Glutamatergic neuron (in vitro differentiated cells): Measurements from ENCODE around the gene VPS36. TPM values are rescaled to one million over a fixed set of nuclear protein-coding genes. Genes with fewer than 3 reads are reported as not detected.

Source experiments
- DNase-seq: peaks from one replicate; pipeline ENCODE4 v3.0.0; 2022
- H3K27ac Mint-ChIP-seq: one replicate; pipeline ENCODE4 v1.8.0; 2020; ENCODE audit warnings: mild to moderate bottlenecking, mixed read lengths, inconsistent platforms; ENCODE audit not compliant: unreplicated experiment
- H3K27me3 Mint-ChIP-seq: one replicate; pipeline ENCODE4 v1.8.0; 2020; ENCODE audit warnings: mild to moderate bottlenecking, moderate library complexity, mixed read lengths, inconsistent platforms; ENCODE audit not compliant: unreplicated experiment
- H3K36me3 Mint-ChIP-seq: one replicate; pipeline ENCODE4 v1.8.0; 2020; ENCODE audit warnings: mild to moderate bottlenecking, mixed read lengths, inconsistent platforms; ENCODE audit not compliant: unreplicated experiment
- H3K4me1 Mint-ChIP-seq: one replicate; pipeline ENCODE4 v1.8.0; 2020; ENCODE audit warnings: mild to moderate bottlenecking, low read depth, mixed read lengths, inconsistent platforms; ENCODE audit not compliant: unreplicated experiment
- H3K4me3 Mint-ChIP-seq: one replicate; pipeline ENCODE4 v1.8.0; 2020; ENCODE audit warnings: mild to moderate bottlenecking, mixed read lengths, inconsistent platforms; ENCODE audit not compliant: unreplicated experiment
- H3K9me3 Mint-ChIP-seq: one replicate; pipeline ENCODE4 v1.8.0; 2020; ENCODE audit warnings: mild to moderate bottlenecking, moderate library complexity, mixed read lengths, inconsistent platforms; ENCODE audit not compliant: unreplicated experiment
- total RNA-seq: library from RNA; stranded (reverse); fragmentation: NEBNext Ultra II Directional; extraction: Animal tissue kit (Norgen Biotek cat#: 25700); gene quantifications from one replicate; pipeline ENCODE4 v1.2.1, GENCODE V29; 2021; ENCODE audit not compliant: unreplicated experiment
- TF ChIP-seq, protein P1 (sequence below): fragments of 200-600 bp; sonication (generic); IDR thresholded peaks from one replicate; pipeline ENCODE4 v1.5.0; 2021; ENCODE audit not compliant: partially characterized antibody, unreplicated experiment

VPS36 gene
- total RNA-seq, 1 donor from 2014 or later, result 29.2 TPM

DNA sequence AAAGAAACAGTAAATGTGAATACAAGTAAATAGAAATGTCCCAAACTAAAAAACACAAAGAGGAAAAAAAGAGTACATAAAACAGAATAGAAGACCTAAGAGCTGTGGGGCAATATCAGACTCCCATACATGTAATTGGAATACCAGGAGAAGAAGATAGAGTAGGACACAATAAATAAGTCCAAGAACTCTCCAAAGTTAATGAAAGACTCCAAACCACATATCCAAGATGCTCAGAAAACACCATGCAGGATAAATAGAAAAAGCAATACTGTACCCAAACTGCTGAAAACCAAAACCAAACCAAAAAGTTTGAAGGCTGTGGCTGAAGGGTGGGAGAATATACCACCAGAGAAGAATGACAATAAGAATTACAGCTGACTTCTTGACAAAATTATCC lies 62.7 kb downstream of the VPS36 start:
- no peak overlapping the region for H3K27ac Mint-ChIP-seq
- H3K9me3 Mint-ChIP-seq, result no peaks in the 10 kb centered on the region
- no peak for DNase-seq
- TF ChIP-seq, protein P1, sequence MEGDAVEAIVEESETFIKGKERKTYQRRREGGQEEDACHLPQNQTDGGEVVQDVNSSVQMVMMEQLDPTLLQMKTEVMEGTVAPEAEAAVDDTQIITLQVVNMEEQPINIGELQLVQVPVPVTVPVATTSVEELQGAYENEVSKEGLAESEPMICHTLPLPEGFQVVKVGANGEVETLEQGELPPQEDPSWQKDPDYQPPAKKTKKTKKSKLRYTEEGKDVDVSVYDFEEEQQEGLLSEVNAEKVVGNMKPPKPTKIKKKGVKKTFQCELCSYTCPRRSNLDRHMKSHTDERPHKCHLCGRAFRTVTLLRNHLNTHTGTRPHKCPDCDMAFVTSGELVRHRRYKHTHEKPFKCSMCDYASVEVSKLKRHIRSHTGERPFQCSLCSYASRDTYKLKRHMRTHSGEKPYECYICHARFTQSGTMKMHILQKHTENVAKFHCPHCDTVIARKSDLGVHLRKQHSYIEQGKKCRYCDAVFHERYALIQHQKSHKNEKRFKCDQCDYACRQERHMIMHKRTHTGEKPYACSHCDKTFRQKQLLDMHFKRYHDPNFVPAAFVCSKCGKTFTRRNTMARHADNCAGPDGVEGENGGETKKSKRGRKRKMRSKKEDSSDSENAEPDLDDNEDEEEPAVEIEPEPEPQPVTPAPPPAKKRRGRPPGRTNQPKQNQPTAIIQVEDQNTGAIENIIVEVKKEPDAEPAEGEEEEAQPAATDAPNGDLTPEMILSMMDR, result no peak
- no peaks in the 10 kb centered on the region for H3K27me3 Mint-ChIP-seq
- H3K4me1 Mint-ChIP-seq, result no peaks in the 10 kb centered on the region
- no peaks in the 10 kb centered on the region for H3K36me3 Mint-ChIP-seq
- H3K4me3 Mint-ChIP-seq, result no peak overlapping the region

DNA sequence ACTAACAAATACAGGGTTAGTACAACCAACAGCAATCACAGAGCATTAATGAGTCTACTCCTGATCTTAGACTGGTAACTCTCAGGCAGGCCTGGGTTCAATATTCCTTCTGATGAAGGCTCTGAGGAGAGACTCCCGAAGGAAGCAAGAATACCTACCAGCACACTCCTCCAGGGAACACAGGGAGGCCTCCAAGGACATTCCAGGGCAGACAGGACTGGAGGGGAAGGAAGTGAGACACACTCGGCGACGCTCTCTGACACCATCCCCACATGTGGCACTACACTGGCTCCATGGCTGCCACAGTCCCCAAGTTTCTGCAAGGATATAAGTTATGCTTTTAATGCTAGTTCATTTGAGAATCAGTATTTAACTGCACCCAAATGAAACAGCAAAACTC lies 64.6 kb downstream of the VPS36 start:
- DNase-seq, result no peak
- TF ChIP-seq, protein P1, result no peak
- Mint-ChIP-seq H3K4me1 (no peaks in the 10 kb centered on the region), H3K27me3 (no peaks in the 10 kb centered on the region), H3K36me3 (no peaks in the 10 kb centered on the region), H3K9me3 (no peaks in the 10 kb centered on the region), H3K4me3 (no peak overlapping the region), H3K27ac (no peak overlapping the region)

DNA sequence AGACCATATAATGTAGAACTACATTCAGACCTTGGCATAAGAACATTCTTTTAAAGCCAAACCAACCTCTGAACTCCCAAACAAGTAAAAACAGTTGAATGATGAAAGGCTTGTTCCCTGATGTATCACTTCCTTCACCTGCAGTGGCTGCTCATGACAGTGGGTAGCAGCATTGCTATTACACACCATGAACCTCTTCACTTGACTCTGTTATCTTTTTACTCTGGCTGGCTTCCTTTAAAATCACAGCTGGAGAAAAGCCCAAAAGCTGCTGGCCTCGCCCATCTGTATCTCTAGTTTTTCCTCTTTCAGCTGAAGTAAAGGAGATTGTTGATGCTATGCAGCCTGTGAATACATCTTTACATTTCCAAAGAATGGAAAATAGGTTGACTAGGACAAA lies 67.1 kb downstream of the VPS36 start:
- H3K36me3 Mint-ChIP-seq, result no peaks in the 10 kb centered on the region
- no peaks in the 10 kb centered on the region for H3K9me3 Mint-ChIP-seq
- H3K27ac Mint-ChIP-seq, result no peak overlapping the region
- no peak overlapping the region for H3K4me3 Mint-ChIP-seq
- H3K4me1 Mint-ChIP-seq, result no peaks in the 10 kb centered on the region
- no peaks in the 10 kb centered on the region for H3K27me3 Mint-ChIP-seq
- no peak for DNase-seq
- TF ChIP-seq, protein P1, result no peak

DNA sequence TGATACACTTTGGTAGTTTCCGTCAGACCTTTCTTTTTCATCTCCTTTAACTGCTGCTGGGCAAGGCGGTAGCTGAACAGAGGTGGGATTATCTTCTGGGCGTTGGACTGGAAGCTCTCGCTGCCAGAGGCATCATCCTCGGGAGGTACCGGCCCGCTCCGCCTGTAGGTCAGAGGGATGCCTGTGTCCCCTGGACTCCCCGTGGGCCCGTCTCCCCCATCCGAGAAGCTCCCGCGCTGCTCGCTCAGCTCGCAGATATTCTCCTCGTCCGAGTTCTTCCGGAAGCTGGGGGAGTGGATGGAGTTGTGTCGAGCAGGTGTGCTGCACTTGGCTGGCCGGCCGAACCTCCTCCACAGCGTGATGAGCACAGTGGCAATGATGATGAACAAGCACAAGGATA lies 72.1 kb downstream of the VPS36 start:
- peaks cover 1% of the 10 kb centered on the region for H3K27me3 Mint-ChIP-seq
- TF ChIP-seq, protein P1, result no peak
- no peaks in the 10 kb centered on the region for H3K9me3 Mint-ChIP-seq
- no peaks in the 10 kb centered on the region for H3K4me1 Mint-ChIP-seq
- H3K27ac Mint-ChIP-seq, result no peak overlapping the region
- no peak for DNase-seq
- no peaks in the 10 kb centered on the region for H3K36me3 Mint-ChIP-seq
- H3K4me3 Mint-ChIP-seq, result no peak overlapping the region

DNA sequence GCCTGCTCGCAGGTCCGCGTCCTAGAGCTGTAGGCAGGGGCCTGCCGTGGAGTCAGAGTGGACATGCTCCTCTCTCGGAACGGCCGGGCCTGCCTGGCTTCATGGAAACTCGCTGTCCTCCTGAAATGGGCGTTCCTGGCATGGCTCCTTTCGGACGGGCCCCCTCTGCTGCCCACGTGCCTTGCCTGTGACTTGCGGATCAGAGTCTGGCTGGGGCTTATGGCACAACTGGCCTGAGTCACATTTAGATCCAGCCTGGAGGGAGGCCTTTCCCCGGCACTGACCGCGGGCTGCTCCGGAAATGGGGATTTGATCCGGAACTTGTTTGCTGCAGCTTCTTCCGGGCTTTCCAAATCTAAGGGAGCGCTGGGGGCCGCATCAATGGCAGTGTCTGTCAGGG lies 72.5 kb downstream of the VPS36 start:
- no peak overlapping the region for H3K4me3 Mint-ChIP-seq
- no peak for DNase-seq
- no peaks in the 10 kb centered on the region for H3K36me3 Mint-ChIP-seq
- H3K27me3 Mint-ChIP-seq, result peaks cover 1% of the 10 kb centered on the region
- no peaks in the 10 kb centered on the region for H3K9me3 Mint-ChIP-seq
- no peak overlapping the region for H3K27ac Mint-ChIP-seq
- no peaks in the 10 kb centered on the region for H3K4me1 Mint-ChIP-seq
- TF ChIP-seq, protein P1, result no peak
